IPS DF 6.9 (cell line): ENCODE results near the gene CCDC127.
"Not testable (repeated sequence)": the region's sequence is repeated elsewhere in the genome, so short reads cannot be mapped to it uniquely, and the experiment has no call there.

Experiments used
- DNase-seq: peaks from one replicate; pipeline ENCODE4 v3.0.0-alpha.2; 2013; ENCODE audit warnings: low read depth, low spot score
- H3K27ac ChIP-seq: one replicate; pipeline ENCODE4 v1.5.1; 2013; ENCODE audit warnings: low read length, control low read depth
- H3K27me3 ChIP-seq: 2 replicates; pipeline ENCODE4 v1.6.1; 2013; ENCODE audit warnings: mild to moderate bottlenecking, low read length; ENCODE audit not compliant: control insufficient read depth, insufficient read depth
- H3K36me3 ChIP-seq: 2 replicates; pipeline ENCODE4 v1.6.1; 2013; ENCODE audit warnings: low read length; ENCODE audit not compliant: control insufficient read depth, insufficient read depth
- H3K4me1 ChIP-seq: 2 replicates; pipeline ENCODE4 v1.6.1; 2013; ENCODE audit warnings: low read length; ENCODE audit not compliant: control insufficient read depth, insufficient read depth
- H3K4me3 ChIP-seq: 2 replicates; pipeline ENCODE4 v1.5.1; 2013; ENCODE audit warnings: mild to moderate bottlenecking, low read length
- H3K9me3 ChIP-seq: 2 replicates; pipeline ENCODE4 v1.6.1; 2013; ENCODE audit warnings: low read length, inconsistent platforms; ENCODE audit not compliant: control insufficient read depth, insufficient read depth
- WGBS: extraction: QIAGEN DNeasy Blood & Tissue Kit; methylation state at CpG from one replicate; pipeline ENCODE4 v1.1.7; 2013; ENCODE audit warnings: mixed read lengths, missing lambda C conversion rate; ENCODE audit not compliant: insufficient read length, insufficient coverage; 5-methylcytosine and 5-hydroxymethylcytosine counted together

CCDC127 gene

GRCh38 chr5:197031-197430, 20.9 kb downstream of the CCDC127 start:
- not testable (repeated sequence) for H3K4me1 ChIP-seq, H3K27me3 ChIP-seq, H3K27ac ChIP-seq, H3K36me3 ChIP-seq, DNase-seq, H3K9me3 ChIP-seq, H3K4me3 ChIP-seq
- WGBS = no CpG with 5 or more reads among the region's 18 CpGs

- no peak for DNase-seq
- no peaks in the 10 kb centered on the region for H3K36me3 ChIP-seq
- no peak overlapping the region for H3K27ac ChIP-seq
- WGBS = no CpG with 5 or more reads among the region's 10 CpGs
- no peaks in the 10 kb centered on the region for H3K4me1 ChIP-seq
- no peak overlapping the region for H3K4me3 ChIP-seq
- no peaks in the 10 kb centered on the region for H3K27me3 ChIP-seq
- H3K9me3 ChIP-seq = no peaks in the 10 kb centered on the region
Measured at GRCh38 chr5:196350-196749, 21.6 kb downstream of the CCDC127 start.

GRCh38 chr5:195401-196160, 22.4 kb downstream of the CCDC127 start:
- Histone ChIP-seq H3K9me3 (no peaks in the 10 kb centered on the region), H3K36me3 (no peaks in the 10 kb centered on the region), H3K27me3 (no peaks in the 10 kb centered on the region), H3K4me1 (no peaks in the 10 kb centered on the region), H3K27ac (no peak overlapping the region), H3K4me3 (no peak overlapping the region)
- no CpG with 5 or more reads among the region's 33 CpGs for WGBS
- no peak for DNase-seq

DNA sequence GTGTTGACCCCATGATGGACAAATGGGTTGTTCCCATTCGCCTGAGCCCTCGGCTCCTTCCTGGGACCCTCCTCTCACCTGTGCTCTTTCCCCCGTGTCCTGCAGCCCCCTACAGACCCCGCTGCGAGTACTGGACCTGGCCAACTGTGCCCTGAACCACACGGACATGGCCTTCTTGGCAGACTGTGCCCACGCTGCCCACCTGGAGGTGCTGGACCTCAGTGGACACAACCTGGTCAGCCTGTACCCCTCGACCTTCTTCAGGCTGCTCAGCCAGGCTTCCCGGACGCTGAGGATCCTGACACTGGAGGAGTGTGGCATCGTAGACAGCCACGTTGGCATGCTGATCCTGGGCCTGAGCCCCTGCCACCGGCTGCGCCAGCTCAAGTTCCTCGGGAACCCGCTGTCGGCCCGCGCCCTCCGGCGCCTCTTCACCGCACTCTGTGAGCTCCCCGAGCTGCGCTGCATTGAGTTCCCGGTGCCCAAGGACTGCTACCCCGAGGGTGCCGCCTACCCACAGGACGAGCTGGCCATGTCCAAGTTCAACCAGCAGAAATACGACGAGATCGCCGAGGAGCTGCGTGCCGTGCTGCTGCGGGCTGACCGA, 23.2 kb downstream of the CCDC127 start:
- Histone ChIP-seq H3K36me3 (no peaks in the 10 kb centered on the region), H3K27ac (no peak overlapping the region), H3K9me3 (no peaks in the 10 kb centered on the region), H3K27me3 (no peaks in the 10 kb centered on the region), H3K4me1 (no peaks in the 10 kb centered on the region), H3K4me3 (no peak overlapping the region)
- no CpG with 5 or more reads among the region's 36 CpGs for WGBS
- no peak for DNase-seq

- Histone ChIP-seq H3K27ac (no peak overlapping the region), H3K4me3 (no peak overlapping the region), H3K9me3 (no peaks in the 10 kb centered on the region), H3K4me1 (no peaks in the 10 kb centered on the region), H3K27me3 (no peaks in the 10 kb centered on the region), H3K36me3 (no peaks in the 10 kb centered on the region)
- DNase-seq = no peak
- no CpG with 5 or more reads among the region's 15 CpGs for WGBS
Measured at GRCh38 chr5:194102-194501, 23.9 kb downstream of the CCDC127 start.

- Histone ChIP-seq H3K36me3 (no peaks in the 10 kb centered on the region), H3K27ac (no peak overlapping the region), H3K4me1 (peaks cover 2% of the 10 kb centered on the region)
Measured at GRCh38 chr5:192970-193831, 24.8 kb downstream of the CCDC127 start.

GRCh38 chr5:192691-192969, 25.3 kb downstream of the CCDC127 start:
- no peak for DNase-seq
- Histone ChIP-seq H3K27me3 (no peaks in the 10 kb centered on the region), H3K4me3 (no peak overlapping the region), H3K27ac (no peak overlapping the region), H3K36me3 (no peaks in the 10 kb centered on the region), H3K9me3 (no peaks in the 10 kb centered on the region), H3K4me1 (peaks cover 3% of the 10 kb centered on the region)
- no CpG with 5 or more reads among the region's 9 CpGs for WGBS

More at GRCh38 chr5:192970-193831, 24.8 kb downstream of the CCDC127 start:
- no CpG with 5 or more reads among the region's 17 CpGs for WGBS
- DNase-seq = no peak
- no peak overlapping the region for H3K4me3 ChIP-seq
- H3K27me3 ChIP-seq = no peaks in the 10 kb centered on the region
- no peaks in the 10 kb centered on the region for H3K9me3 ChIP-seq

DNA sequence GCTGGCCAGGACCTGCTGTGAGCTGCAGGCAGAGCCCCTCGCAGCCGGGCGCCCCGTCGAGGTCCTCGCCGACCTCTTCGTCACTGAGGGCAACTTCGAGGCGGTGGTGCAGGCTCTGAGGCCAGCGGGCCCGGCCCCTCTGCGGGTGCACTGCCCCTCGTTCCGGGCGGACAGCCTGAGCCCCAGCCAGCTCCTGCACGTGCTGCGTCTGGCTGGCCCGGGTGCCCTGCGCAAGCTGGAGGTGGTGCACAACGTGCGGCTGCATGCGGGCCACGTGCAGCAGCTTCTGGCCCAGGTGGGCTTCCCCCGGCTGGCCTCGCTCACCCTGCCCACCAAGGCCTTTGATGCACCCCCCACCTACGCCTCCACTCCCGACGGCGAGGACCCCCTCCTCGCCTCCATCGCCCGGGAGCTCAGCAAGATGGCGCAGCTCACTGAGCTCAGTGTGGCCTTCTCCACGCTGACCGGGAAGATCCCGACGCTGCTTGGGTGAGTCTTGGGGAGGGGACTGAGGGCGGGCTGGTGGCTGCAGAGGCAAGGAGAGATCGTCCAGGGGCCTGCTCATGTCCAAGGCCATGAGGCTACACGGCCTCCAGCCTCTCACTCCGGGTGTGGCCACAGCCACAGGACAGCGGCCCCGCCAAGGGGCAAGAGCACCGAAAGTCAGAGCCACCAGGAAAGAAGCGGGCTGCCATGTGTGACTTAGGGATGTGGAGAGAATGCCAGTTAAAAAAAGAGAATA, 25.8 kb downstream of the CCDC127 start:
- DNase-seq = no peak
- no peaks in the 10 kb centered on the region for H3K36me3 ChIP-seq
- H3K9me3 ChIP-seq = no peaks in the 10 kb centered on the region
- no peaks in the 10 kb centered on the region for H3K27me3 ChIP-seq
- peaks cover 3% of the 10 kb centered on the region for H3K4me1 ChIP-seq
- H3K27ac ChIP-seq = no peak overlapping the region
- H3K4me3 ChIP-seq = no peak overlapping the region
- no CpG with 5 or more reads among the region's 46 CpGs for WGBS

- no peak within 1 kb of the TSS for H3K27ac ChIP-seq
- no CpG with 5 or more reads among the region's 56 CpGs for WGBS
- H3K27me3 ChIP-seq = no peaks in the 10 kb centered on the region
- no peaks in the 10 kb centered on the region for H3K36me3 ChIP-seq
- H3K4me1 ChIP-seq = peaks cover 3% of the 10 kb centered on the region
- no peak for DNase-seq
- no peak within 1 kb of the TSS for H3K4me3 ChIP-seq
- no peaks in the 10 kb centered on the region for H3K9me3 ChIP-seq
Measured at GRCh38 chr5:191036-191948, 26.7 kb downstream of the CCDC127 start, which contains the start of gene LRRC14B. Gene LRRC14B, plus strand, starts transcription at chr5:191495. Its CDS starts 44 bp downstream, at chr5:191539.
